ENCODE data around the gene LAMB1.
"Not testable (repeated sequence)": the region's sequence is repeated elsewhere in the genome, so short reads cannot be mapped to it uniquely, and the experiment has no call there.

Gene LAMB1

GRCh38 chr7:107939573-107940489 is 63.1 kb downstream of the LAMB1 start:
- no peak for DNase-seq

GRCh38 chr7:107938456-107939250 is 64.3 kb downstream of the LAMB1 start:
- no peak for DNase-seq

DNA sequence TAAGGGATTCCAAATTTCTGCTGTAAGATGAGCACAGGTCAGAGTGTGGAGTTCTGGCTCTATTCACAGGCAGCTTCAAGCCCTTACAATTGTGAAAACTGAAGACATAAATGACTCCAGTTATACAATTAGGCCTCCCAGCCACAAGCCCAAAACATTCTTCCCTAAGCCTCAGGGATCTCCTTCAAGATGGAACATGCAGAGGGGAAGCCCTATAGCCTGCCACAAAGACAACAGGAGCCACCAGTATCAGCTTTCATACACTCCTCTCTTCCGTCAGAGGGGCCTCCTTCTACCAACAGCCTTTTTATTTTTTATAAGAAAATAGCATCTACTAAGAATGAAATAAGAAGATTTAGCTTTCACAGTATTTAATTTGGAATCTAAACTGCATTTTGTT is 65.4 kb downstream of the LAMB1 start:
- no peak for DNase-seq

DNA sequence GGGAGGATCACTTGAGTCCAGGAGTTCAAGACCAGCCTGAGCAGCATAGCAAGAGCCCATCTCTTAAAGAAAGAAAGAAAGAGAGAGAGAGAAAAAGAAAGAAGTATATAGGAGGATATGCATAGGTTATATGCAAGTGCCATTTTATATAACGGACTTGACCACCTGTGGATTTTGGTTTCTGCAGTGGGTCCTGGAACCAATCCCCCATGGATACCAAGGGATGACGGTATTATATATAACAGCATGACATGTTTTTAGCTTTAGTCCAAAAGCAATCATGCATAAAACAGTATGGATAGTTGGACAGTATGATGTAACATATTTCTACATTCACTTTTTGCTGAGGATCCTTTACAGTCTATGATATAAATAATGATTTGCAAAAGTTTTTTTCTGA is 66.6 kb downstream of the LAMB1 start:
- no peak for DNase-seq

DNA sequence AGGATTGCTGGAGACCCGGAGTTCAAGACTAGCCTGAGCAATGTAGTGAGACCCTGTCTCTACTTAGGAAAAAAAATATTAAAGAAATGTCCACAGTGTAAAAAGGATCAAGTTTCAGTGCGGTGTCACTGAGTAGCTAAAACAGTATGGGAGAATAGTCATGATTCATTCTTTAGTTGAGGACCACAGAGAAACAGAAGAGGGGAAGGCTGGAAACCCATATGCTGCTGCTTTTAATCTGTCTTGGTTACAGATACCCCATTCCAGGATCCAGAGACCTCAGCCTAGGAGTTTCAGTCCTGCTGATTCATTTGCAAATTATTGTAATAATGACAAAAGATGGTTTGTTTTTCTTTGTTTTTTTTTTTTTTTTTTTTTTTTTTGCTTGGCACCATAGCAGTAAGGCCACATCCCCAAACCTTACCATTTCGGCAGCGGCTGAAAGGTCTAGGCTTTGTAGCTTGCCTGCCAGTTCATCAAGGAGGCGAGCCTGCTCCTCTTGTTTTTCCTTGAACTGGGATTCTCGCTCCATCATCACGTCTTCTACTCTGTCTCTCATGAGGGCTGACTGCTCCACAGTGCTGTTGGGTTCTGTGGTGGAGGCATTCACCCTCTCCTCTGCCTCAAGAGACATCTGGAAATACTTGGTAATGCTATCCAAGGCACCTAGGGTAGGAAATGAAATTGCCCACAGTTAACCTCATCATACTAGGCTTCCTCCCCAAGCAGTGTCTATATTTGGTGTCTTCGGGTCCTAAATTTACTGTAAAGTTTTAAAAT is 67.8 kb downstream of the LAMB1 start:
- DNase-seq: no peak

DNA sequence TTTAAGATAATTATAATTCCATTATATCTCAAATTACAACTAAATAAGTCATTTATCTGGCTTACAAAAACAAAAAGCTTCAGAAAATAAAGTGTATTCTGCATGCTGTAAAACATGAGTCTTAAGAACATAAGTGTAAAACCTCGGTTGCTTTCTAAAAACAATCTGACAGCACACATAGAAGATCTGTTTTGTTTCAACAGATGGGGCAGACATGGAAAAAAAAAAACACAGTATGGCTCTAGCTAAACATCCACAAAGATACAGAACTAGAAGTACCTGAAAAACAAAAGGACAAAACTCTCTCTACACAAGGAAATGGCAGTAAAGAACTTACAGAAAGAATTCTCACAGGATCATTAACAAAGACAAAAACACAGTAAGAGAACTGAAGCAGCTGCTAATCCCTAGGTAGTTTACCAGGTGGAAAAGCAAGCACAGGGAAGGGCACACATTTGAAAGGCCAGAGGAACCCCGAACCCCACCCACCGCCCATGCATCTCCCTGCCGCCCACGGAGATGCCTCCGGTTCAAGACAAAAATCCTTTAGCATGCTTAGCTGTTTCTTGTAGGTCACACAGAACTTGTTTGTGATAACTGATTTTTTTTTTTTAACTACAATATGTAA is 69.5 kb downstream of the LAMB1 start:
- DNase-seq: no peak

GRCh38 chr7:107932805-107933204 is 70.2 kb downstream of the LAMB1 start:
- DNase-seq: no peak

DNA sequence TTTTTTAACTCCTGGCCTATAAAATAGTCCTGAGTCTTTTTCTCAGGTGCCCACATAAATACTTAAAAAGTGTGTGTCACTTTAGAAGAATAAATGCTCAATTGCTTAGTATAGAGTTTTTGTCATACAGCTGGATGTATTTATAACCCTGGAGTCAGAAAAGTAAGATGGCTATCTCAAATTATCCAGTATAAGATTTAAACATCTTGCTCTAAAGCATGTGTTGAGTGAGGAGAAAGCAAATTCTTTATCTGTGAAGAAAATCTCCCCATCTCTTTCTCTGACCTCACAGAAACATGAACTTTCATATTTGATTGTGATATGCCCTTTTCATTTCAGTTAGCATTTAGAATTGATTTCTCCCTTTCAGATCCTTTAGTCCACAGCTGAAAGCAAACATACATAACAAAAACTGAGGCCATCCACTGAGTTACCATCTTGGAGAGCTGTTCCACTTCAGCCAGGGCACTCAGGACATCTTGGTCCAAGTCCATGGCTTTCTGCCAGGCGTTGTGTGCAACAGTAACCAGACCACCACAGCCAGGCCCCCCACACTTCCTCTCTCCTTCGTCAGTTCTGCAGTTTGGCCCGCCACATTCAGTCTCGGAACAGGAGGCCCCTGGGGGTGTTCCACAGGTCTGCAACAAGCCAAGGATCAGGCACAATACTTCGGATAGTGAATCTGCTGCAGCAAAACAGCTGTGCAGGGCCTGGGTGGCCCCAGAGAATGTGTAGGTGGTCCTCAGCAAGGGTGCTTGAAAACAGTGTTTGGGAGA is 71.0 kb downstream of the LAMB1 start:
- no peak for DNase-seq

GRCh38 chr7:107926481-107926880 is 76.5 kb downstream of the LAMB1 start:
- no peak for DNase-seq

DNA sequence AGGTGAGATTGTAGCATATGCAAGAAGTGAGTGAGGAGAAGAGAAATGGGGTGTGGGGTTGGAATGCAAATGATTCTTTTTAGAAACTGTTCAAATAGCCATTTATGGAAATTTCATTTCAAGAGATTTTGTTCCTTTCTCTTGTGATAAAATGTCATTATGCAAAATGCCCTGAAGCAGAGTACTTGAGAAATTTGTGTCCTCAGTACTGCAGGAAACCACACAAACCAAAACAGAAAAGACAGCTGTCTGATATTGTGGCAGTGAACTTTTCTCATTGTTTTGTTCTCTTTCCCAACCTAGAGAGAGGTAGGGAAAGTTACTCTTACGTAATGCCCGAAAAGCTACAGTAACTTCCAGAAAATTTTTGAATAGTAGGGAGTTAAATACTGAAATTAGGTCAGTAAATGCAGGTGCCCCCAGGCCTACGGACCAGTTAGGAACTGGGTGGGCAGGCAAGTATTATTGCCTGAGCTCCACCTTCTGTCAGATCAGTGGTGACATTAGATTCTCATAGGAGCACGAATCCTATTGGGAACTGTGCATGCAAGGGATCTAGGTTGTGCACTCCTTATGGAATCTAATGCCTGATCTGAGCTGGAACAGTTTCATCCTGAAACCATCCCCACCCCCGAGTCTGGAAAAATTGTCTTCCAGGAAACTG is 78.0 kb downstream of the LAMB1 start:
- no peak for DNase-seq

GRCh38 chr7:107922886-107923285 is 80.1 kb downstream of the LAMB1 start:
- DNase-seq: no peak

DNA sequence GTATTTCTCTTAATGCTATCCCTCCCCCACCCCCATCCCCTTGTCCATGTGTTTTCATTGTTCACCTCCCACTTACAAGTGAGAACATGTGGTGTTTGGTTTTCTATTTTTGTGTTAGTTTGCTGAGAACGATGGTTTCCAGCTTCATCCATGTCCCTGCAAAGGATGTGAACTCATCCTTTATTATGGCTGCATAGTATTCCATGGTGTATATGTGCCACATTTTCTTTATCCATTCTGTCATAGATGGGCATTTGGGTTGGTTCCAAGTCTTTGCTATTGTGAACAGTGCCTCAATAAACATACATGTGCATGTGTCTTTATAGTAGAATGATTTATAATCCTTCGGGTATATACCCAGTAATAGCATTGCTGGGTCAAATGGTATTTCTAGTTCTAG is 81.1 kb downstream of the LAMB1 start:
- DNase-seq: not testable (repeated sequence)

- no peak for DNase-seq
Observed at GRCh38 chr7:107920048-107920772, 82.8 kb downstream of the LAMB1 start.

DNA sequence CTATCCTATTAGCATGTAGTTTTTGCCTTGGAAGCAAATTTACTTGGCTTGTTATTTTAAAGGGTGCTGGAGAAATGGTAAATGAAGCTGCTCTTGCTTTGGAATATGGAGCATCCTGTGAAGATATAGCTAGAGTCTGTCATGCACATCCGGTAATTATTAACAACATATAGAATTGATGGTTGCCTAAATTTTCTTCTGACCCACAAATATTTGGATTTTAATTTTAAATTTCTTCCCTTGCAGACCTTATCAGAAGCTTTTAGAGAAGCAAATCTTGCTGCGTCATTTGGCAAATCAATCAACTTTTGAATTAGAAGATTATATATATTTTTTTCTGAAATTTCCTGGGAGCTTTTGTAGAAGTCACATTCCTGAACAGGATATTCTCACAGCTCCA is 84.0 kb downstream of the LAMB1 start:
- no peak for DNase-seq

DNA sequence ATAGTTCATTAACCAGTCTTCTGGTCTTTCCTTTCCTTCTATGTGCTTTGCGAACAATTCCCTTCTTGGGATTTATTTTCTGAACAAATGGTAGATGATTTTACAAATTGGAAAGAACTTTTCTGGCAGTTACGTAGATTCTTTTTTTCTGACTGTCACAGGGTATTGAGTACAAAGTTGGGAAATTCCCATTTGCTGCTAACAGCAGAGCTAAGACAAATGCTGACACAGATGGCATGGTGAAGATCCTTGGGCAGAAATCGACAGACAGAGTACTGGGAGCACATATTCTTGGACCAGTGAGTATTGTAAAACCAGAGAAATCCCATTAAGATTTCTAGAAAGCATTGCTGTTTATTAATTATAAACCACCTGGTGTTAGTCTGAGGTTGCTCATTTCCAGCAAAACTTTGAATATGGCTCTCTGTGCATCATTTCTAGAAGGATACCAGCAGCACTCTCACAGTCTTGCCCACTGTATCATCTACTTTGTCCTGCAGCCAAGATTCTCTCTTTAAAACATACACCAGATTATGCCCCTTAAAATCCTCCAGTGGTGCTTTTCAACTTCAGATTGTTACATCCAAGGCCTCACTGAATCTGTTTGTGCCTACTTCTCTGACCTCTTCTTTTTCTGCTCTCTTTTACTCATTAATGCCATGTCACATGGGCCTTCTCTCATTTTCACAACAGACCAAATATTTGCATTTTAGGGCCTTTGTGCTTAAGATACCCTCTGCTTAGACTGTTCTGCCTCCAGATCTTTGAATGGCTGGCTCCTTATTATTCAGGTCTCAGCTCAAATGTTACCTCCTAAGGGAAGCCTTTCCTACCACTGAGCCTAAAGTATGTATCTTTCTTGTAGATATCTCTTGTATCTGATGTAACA is 85.0 kb downstream of the LAMB1 start:
- no peak for DNase-seq

DNA sequence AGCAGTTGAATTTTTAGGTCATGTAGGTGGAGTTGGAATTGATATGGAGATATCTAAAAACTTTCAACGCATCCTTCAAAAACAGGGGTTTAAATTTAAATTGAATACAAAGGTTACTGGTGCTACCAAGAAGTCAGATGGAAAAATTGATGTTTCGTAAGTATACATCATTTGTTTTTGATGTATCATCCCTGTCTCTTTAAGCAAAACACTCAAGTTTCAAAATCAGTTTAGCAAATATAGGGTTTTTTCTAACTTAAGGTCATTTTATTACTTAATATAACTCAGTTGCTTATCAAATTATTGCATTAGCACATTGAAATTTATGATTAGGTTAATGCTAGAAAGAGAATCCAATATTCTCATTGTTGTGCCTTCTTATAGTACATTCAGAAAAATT is 87.4 kb downstream of the LAMB1 start:
- DNase-seq: no peak

DNA sequence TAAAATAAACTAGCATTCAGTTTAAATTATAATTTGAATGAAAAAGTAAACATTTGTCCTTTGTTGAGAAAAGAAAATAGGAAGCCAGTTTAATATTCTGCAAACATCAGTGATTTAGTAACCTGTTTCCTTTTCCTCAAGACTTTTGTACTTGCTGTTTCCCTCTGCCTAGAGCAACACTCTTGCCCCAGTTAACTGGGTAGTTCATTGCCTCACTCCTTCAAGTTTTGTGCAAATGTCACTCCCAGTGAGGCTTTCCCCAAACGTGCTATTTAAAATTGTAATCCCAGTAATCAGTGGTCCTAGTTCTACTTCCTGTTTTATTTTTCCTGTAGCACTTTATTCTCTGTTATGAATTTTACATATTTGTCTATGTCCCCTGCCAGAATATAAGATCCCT is 88.1 kb downstream of the LAMB1 start:
- DNase-seq: no peak

- DNase-seq: no peak
Observed at GRCh38 chr7:107913851-107914250, 89.1 kb downstream of the LAMB1 start.

DNA sequence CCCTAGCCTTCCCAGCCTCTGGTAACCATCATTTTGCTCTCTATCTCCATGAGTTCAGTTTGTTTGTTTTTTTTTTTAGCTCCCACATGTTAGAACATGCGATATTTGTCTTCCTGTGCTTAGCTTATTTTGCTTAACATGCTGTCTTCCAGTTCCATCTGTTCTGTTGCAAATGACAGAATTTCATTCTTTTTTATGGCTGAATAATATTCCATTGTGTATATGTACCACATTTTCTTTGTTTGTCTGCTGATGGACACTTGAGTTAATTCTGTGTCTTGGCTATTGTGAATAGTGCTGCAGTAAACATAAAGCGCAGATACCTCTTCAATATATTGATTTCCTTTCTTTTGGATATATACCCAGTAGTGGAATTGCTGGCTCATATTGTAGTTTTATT is 91.0 kb downstream of the LAMB1 start:
- DNase-seq: no peak

- no peak for DNase-seq
Observed at GRCh38 chr7:107909445-107909844, 93.5 kb downstream of the LAMB1 start.
